Astrocyte (in vitro differentiated cells and primary cell): ENCODE results near the gene CHURC1. TPM values are rescaled to one million over a fixed set of nuclear protein-coding genes. Genes with fewer than 3 reads are reported as not detected.

Experiments
- DNase-seq: peaks from one replicate; pipeline ENCODE4 v3.0.0-alpha.2; 2010; ENCODE audit warnings: low read depth
- FAIRE-seq: peaks from 2 replicates; lab custom pipeline; 2011; peaks lifted over from hg19 to GRCh38; lab: Jason Lieb, UNC
- H2AFZ ChIP-seq: 2 replicates; pipeline ENCODE4 v1.6.0; 2012; ENCODE audit warnings: low read depth, low read length, inconsistent platforms
- H3K27ac ChIP-seq: 2 replicates; pipeline ENCODE4 v1.5.1; 2011; ENCODE audit warnings: low read depth, low read length, inconsistent platforms
- H3K27me3 ChIP-seq: 2 replicates; pipeline ENCODE4 v1.6.0; 2011; ENCODE audit warnings: low read length, inconsistent platforms; ENCODE audit not compliant: insufficient read depth
- H3K36me3 ChIP-seq: 2 replicates; pipeline ENCODE4 v1.5.1; 2011; ENCODE audit warnings: low read length, inconsistent platforms; ENCODE audit not compliant: insufficient read depth
- H3K4me1 ChIP-seq: 2 replicates; pipeline ENCODE4 v1.5.1; 2011; ENCODE audit warnings: low read length, inconsistent platforms; ENCODE audit not compliant: insufficient read depth
- H3K4me2 ChIP-seq: 2 replicates; pipeline ENCODE4 v1.6.0; 2012; ENCODE audit warnings: low read length, inconsistent platforms
- H3K4me3 ChIP-seq: 2 replicates; pipeline ENCODE4 v1.5.1; 2011; ENCODE audit warnings: low read depth, mild to moderate bottlenecking, low read length, inconsistent platforms; ENCODE audit not compliant: insufficient read depth
- H3K79me2 ChIP-seq: 2 replicates; pipeline ENCODE4 v1.6.0; 2012; ENCODE audit warnings: mild to moderate bottlenecking, low read length, inconsistent platforms; ENCODE audit not compliant: insufficient read depth
- H3K9ac ChIP-seq: 2 replicates; pipeline ENCODE4 v1.6.0; 2012; ENCODE audit warnings: mild to moderate bottlenecking, low read length, inconsistent platforms
- H3K9me3 ChIP-seq: 2 replicates; pipeline ENCODE4 v1.5.1; 2012; ENCODE audit warnings: low read depth, mild to moderate bottlenecking, low read length, inconsistent platforms; ENCODE audit not compliant: insufficient read depth
- H4K20me1 ChIP-seq: 2 replicates; pipeline ENCODE4 v1.6.0; 2012; ENCODE audit warnings: low read length, inconsistent platforms; ENCODE audit not compliant: insufficient read depth
- H3K27ac Mint-ChIP-seq: one replicate; pipeline ENCODE4 v1.8.0; 2021; ENCODE audit warnings: mild to moderate bottlenecking, mixed read lengths; ENCODE audit not compliant: unreplicated experiment
- H3K27me3 Mint-ChIP-seq: one replicate; pipeline ENCODE4 v1.8.0; 2021; ENCODE audit warnings: low read depth, mixed read lengths; ENCODE audit not compliant: unreplicated experiment
- H3K36me3 Mint-ChIP-seq: one replicate; pipeline ENCODE4 v1.8.0; 2021; ENCODE audit warnings: low read depth, mixed read lengths; ENCODE audit not compliant: unreplicated experiment
- H3K4me1 Mint-ChIP-seq: one replicate; pipeline ENCODE4 v1.8.0; 2021; ENCODE audit warnings: low read depth, mixed read lengths; ENCODE audit not compliant: unreplicated experiment
- H3K4me3 Mint-ChIP-seq: one replicate; pipeline ENCODE4 v1.8.0; 2021; ENCODE audit warnings: mild to moderate bottlenecking, moderate library complexity, mixed read lengths; ENCODE audit not compliant: unreplicated experiment
- H3K9me3 Mint-ChIP-seq: one replicate; pipeline ENCODE4 v1.8.0; 2021; ENCODE audit warnings: mild to moderate bottlenecking, mixed read lengths; ENCODE audit not compliant: unreplicated experiment
- EZH2 ChIP-seq: IDR thresholded peaks from 2 replicates; pipeline ENCODE4 v1.6.1; 2012; ENCODE audit warnings: mild to moderate bottlenecking, low read length, inconsistent platforms; ENCODE audit not compliant: insufficient read depth
- total RNA-seq: library from RNA; stranded (reverse); gene quantifications from 2 replicates; pipeline ENCODE4 v1.2.1, GENCODE V29; 2021
- TF ChIP-seq, protein P1 (sequence below): IDR thresholded peaks from 2 replicates; pipeline ENCODE4 v1.5.1; 2011; ENCODE audit warnings: low read depth, mild to moderate bottlenecking, inconsistent platforms, low read length, moderate library complexity; ENCODE audit not compliant: insufficient read depth

Gene CHURC1
- total RNA-seq, 1 donor from 2014 or later: 48.1 TPM

DNA sequence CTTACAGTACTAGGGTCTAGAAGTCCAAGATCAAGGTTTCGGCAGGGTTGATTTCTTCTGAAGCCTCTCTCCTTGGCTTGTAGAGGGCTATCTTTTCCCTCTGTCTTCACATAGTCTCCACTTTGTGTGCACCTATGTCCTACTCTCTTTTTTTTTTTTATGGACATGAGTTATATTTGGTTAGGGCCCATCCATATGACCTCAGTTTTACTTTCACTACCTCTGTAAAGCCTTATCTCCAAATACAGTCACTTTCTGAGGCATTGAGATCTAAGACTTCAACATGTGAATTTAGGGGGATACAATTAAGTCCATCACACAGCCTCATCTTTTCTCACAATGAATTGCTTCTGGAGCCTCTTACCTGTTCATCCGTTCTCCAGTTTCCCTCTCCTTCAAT is 28.7 kb upstream of the CHURC1 start:
- TF ChIP-seq, protein P1, sequence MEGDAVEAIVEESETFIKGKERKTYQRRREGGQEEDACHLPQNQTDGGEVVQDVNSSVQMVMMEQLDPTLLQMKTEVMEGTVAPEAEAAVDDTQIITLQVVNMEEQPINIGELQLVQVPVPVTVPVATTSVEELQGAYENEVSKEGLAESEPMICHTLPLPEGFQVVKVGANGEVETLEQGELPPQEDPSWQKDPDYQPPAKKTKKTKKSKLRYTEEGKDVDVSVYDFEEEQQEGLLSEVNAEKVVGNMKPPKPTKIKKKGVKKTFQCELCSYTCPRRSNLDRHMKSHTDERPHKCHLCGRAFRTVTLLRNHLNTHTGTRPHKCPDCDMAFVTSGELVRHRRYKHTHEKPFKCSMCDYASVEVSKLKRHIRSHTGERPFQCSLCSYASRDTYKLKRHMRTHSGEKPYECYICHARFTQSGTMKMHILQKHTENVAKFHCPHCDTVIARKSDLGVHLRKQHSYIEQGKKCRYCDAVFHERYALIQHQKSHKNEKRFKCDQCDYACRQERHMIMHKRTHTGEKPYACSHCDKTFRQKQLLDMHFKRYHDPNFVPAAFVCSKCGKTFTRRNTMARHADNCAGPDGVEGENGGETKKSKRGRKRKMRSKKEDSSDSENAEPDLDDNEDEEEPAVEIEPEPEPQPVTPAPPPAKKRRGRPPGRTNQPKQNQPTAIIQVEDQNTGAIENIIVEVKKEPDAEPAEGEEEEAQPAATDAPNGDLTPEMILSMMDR: no peak
- TF ChIP-seq EZH2: no peak

GRCh38 chr14:64889352-64889751 is 24.9 kb upstream of the CHURC1 start:
- peaks cover 20% of the 10 kb centered on the region for H3K27me3 ChIP-seq
- no peak overlapping the region for H3K4me2 ChIP-seq
- Mint-ChIP-seq H3K36me3 (no peaks in the 10 kb centered on the region), H3K27ac (no peak overlapping the region), H3K27me3 (peaks cover 12% of the 10 kb centered on the region), H3K4me1 (no peaks in the 10 kb centered on the region), H3K9me3 (peaks cover 6% of the 10 kb centered on the region), H3K4me3 (no peak overlapping the region)
- no peaks in the 10 kb centered on the region for H3K36me3 ChIP-seq
- TF ChIP-seq, protein P1: no peak
- no peak for TF ChIP-seq EZH2
- DNase-seq: no peak
- H3K4me1 ChIP-seq: no peaks in the 10 kb centered on the region
- H3K9me3 ChIP-seq: no peaks in the 10 kb centered on the region
- H4K20me1 ChIP-seq: no peaks in the 10 kb centered on the region
- H3K27ac ChIP-seq: no peak overlapping the region
- no peak overlapping the region for H3K4me3 ChIP-seq
- H3K79me2 ChIP-seq: no peaks in the 10 kb centered on the region
- H2AFZ ChIP-seq: no peak overlapping the region
- FAIRE-seq: no peak
- no peak overlapping the region for H3K9ac ChIP-seq

More for the DNA sequence above, 28.7 kb upstream of the CHURC1 start:
- Histone ChIP-seq H3K79me2 (no peaks in the 10 kb centered on the region), H3K4me1 (no peaks in the 10 kb centered on the region), H3K9ac (no peak overlapping the region), H3K36me3 (no peaks in the 10 kb centered on the region), H3K4me2 (no peak overlapping the region), H4K20me1 (no peaks in the 10 kb centered on the region), H2AFZ (no peak overlapping the region), H3K27me3 (peaks cover 45% of the 10 kb centered on the region), H3K9me3 (no peaks in the 10 kb centered on the region), H3K27ac (no peak overlapping the region), H3K4me3 (no peak overlapping the region)
- FAIRE-seq (no peak), DNase-seq (no peak)
- H3K27ac Mint-ChIP-seq: no peak overlapping the region
- no peaks in the 10 kb centered on the region for H3K36me3 Mint-ChIP-seq
- no peaks in the 10 kb centered on the region for H3K4me1 Mint-ChIP-seq
- peaks cover 6% of the 10 kb centered on the region for H3K9me3 Mint-ChIP-seq
- no peak overlapping the region for H3K4me3 Mint-ChIP-seq
- peaks cover 42% of the 10 kb centered on the region for H3K27me3 Mint-ChIP-seq

- no peak for DNase-seq
- no peak for TF ChIP-seq EZH2
- TF ChIP-seq, protein P1: no peak
- H3K36me3 ChIP-seq: no peaks in the 10 kb centered on the region
- Mint-ChIP-seq H3K27me3 (no peaks in the 10 kb centered on the region), H3K4me1 (no peaks in the 10 kb centered on the region), H3K36me3 (no peaks in the 10 kb centered on the region), H3K9me3 (peaks cover 4% of the 10 kb centered on the region), H3K27ac (no peak overlapping the region), H3K4me3 (no peak overlapping the region)
- no peak overlapping the region for H3K27ac ChIP-seq
- H3K79me2 ChIP-seq: no peaks in the 10 kb centered on the region
- no peak for FAIRE-seq
- no peak overlapping the region for H3K4me2 ChIP-seq
- no peaks in the 10 kb centered on the region for H3K9me3 ChIP-seq
- H3K4me1 ChIP-seq: no peaks in the 10 kb centered on the region
- H2AFZ ChIP-seq: no peak overlapping the region
- no peak overlapping the region for H3K4me3 ChIP-seq
- no peak overlapping the region for H3K9ac ChIP-seq
- H4K20me1 ChIP-seq: no peaks in the 10 kb centered on the region
- H3K27me3 ChIP-seq: peaks cover 8% of the 10 kb centered on the region
These were observed 22.9 kb upstream of the CHURC1 start for GRCh38 chr14:64891173-64891838.
